Rectal smooth muscle tissue (tissue), 1 donor: Measurements from ENCODE around the gene GALNT9.
"Not testable (repeated sequence)": the region's sequence is repeated elsewhere in the genome, so short reads cannot be mapped to it uniquely, and the experiment has no call there.

Source experiments
- H3K27ac ChIP-seq: one replicate; pipeline ENCODE4 v1.7.0; 2013; ENCODE audit warnings: low read depth, low read length, inconsistent platforms
- H3K27me3 ChIP-seq: one replicate; pipeline ENCODE4 v1.7.0; 2013; ENCODE audit warnings: low read length; ENCODE audit not compliant: control insufficient read depth, insufficient read depth
- H3K36me3 ChIP-seq: one replicate; pipeline ENCODE4 v1.7.0; 2013; ENCODE audit warnings: low read length; ENCODE audit not compliant: control insufficient read depth, insufficient read depth
- H3K4me1 ChIP-seq: one replicate; pipeline ENCODE4 v1.7.0; 2013; ENCODE audit warnings: low read length; ENCODE audit not compliant: control insufficient read depth, insufficient read depth
- H3K4me3 ChIP-seq: one replicate; pipeline ENCODE4 v1.7.0; 2013; ENCODE audit warnings: low read length
- H3K9ac ChIP-seq: one replicate; pipeline ENCODE4 v1.7.0; 2013; ENCODE audit warnings: low read length

GALNT9 gene

GRCh38 chr12:132228476-132229192 lies 100.8 kb downstream of the GALNT9 start:
- Histone ChIP-seq H3K4me3 (no peak overlapping the region), H3K9ac (no peak overlapping the region), H3K27me3 (peaks cover 20% of the 10 kb centered on the region), H3K4me1 (no peaks in the 10 kb centered on the region), H3K27ac (no peak overlapping the region), H3K36me3 (no peaks in the 10 kb centered on the region)

GRCh38 chr12:132227782-132228475 lies 101.5 kb downstream of the GALNT9 start:
- Histone ChIP-seq H3K9ac (no peak overlapping the region), H3K27ac (no peak overlapping the region), H3K27me3 (peaks cover 20% of the 10 kb centered on the region), H3K4me3 (no peak overlapping the region), H3K36me3 (no peaks in the 10 kb centered on the region), H3K4me1 (no peaks in the 10 kb centered on the region)

DNA sequence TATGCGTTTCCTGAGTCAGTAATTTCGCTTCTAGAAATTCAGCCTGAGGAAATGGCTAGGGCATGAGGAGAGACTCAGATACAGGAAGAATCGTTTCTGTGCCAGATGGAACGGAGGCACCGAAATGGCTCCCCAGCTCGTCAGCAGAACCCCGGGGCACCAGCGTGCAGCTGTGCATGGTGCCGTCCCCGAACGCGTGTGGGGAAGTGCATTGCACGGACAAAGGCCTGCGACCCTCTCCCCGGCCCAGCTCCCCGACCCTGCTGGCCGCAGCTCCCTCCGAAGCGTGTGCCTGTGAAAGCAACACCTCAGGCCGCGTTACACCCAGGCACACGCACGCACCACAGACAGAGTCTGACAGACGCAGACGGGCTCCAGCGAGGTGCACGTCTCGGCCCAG lies 102.3 kb downstream of the GALNT9 start:
- Histone ChIP-seq H3K27ac (no peak overlapping the region), H3K4me3 (no peak overlapping the region), H3K27me3 (peaks cover 20% of the 10 kb centered on the region)

GRCh38 chr12:132226604-132227003 lies 102.8 kb downstream of the GALNT9 start:
- Histone ChIP-seq H3K27ac (no peak overlapping the region), H3K4me1 (no peaks in the 10 kb centered on the region)

More for the DNA sequence above, 102.3 kb downstream of the GALNT9 start:
- Histone ChIP-seq H3K36me3 (no peaks in the 10 kb centered on the region), H3K9ac (no peak overlapping the region), H3K4me1 (no peaks in the 10 kb centered on the region)

GRCh38 chr12:132225214-132225613 lies 104.2 kb downstream of the GALNT9 start:
- Histone ChIP-seq H3K27me3 (peaks cover 20% of the 10 kb centered on the region), H3K4me1 (no peaks in the 10 kb centered on the region), H3K9ac (no peak overlapping the region), H3K27ac (no peak overlapping the region), H3K4me3 (no peak overlapping the region), H3K36me3 (no peaks in the 10 kb centered on the region)

More at GRCh38 chr12:132226604-132227003, 102.8 kb downstream of the GALNT9 start:
- H3K9ac ChIP-seq: no peak overlapping the region
- peaks cover 20% of the 10 kb centered on the region for H3K27me3 ChIP-seq
- H3K36me3 ChIP-seq: no peaks in the 10 kb centered on the region
- H3K4me3 ChIP-seq: no peak overlapping the region

DNA sequence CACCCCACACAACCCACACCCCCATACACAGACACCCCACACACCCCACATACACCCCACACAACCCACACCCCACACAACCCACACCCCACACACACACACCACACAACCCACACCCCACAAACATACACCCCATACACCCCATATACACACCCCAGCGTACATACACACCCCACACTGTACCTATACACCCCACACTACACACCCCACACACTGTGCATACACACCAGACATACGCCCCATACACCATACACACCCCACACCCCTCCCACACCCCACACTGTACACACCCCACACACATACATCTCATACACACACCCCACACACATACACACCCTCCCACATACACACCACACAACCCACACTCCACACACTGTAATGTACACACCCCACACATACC lies 104.9 kb downstream of the GALNT9 start:
- no peaks in the 10 kb centered on the region for H3K4me1 ChIP-seq
- no peak overlapping the region for H3K27ac ChIP-seq
- peaks cover 19% of the 10 kb centered on the region for H3K27me3 ChIP-seq
- H3K36me3 ChIP-seq: no peaks in the 10 kb centered on the region
- H3K4me3 ChIP-seq: no peak overlapping the region
- no peak overlapping the region for H3K9ac ChIP-seq

GRCh38 chr12:132222808-132223173 lies 106.6 kb downstream of the GALNT9 start:
- Histone ChIP-seq H3K4me3 (no peak overlapping the region), H3K9ac (no peak overlapping the region), H3K36me3 (no peaks in the 10 kb centered on the region), H3K4me1 (no peaks in the 10 kb centered on the region), H3K27me3 (peaks cover 10% of the 10 kb centered on the region), H3K27ac (no peak overlapping the region)

DNA sequence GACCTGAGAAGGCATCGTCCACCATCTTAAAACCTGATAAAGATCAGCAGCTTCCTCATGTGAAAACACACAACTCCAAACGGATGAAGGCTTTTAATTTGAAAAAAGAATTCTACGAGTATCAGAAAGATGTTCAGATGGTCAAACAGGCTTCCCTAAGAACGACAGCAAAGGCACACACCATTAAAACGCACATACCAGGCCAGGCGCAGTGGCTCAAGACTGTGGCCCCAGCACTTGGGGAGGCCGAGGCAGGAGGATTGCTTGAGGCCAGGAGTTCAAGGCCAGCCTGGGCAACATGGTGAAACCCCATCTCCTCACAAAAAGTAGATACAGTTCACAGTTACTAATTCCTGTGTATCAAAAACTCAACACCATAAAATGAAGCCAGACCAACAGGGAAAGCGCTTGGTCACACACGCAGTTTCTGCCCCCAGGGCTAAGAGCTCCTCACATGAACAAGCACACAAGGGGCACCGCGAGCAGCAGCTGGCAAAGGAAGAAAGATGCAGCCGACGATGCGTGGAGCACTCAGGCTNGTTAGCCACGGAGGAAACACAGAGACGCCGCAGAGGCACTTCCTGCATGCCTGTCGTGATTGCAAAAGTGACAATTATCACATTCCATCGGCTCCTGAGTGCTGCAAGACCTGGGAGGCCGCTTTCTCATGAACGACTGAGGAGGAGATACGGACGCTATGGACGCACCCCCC lies 107.1 kb downstream of the GALNT9 start:
- no peak overlapping the region for H3K27ac ChIP-seq
- H3K27me3 ChIP-seq: peaks cover 7% of the 10 kb centered on the region
- no peak overlapping the region for H3K9ac ChIP-seq

GRCh38 chr12:132219761-132220160 lies 109.6 kb downstream of the GALNT9 start:
- H3K27me3 ChIP-seq, H3K36me3 ChIP-seq, H3K4me3 ChIP-seq, H3K4me1 ChIP-seq, H3K27ac ChIP-seq, H3K9ac ChIP-seq: not testable (repeated sequence)

More for the DNA sequence above, 107.1 kb downstream of the GALNT9 start:
- no peaks in the 10 kb centered on the region for H3K36me3 ChIP-seq
- H3K4me3 ChIP-seq: no peak overlapping the region
- no peaks in the 10 kb centered on the region for H3K4me1 ChIP-seq

DNA sequence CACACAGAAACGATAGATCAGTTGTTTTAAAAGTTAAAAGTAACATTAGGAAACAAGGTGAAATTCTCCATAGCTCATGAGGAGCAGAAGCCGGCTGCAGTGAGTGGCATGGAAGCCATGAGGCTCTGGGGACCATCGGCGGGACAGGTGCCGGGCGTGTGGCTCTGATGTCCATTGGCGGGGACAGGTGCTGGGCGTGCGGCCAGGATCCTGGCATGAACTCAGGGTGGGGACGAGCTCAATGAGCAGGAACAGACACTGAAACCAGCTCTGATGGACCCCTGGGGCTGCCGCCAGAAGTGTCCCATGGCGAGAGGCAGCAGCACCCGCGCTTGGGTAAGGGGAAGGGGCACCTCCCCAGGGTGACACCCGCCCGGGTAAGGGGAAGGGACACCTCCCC lies 110.1 kb downstream of the GALNT9 start:
- no peaks in the 10 kb centered on the region for H3K27me3 ChIP-seq
- H3K4me1 ChIP-seq: no peaks in the 10 kb centered on the region
- H3K9ac ChIP-seq: no peak overlapping the region
- H3K36me3 ChIP-seq: no peaks in the 10 kb centered on the region
- H3K4me3 ChIP-seq: no peak overlapping the region
- H3K27ac ChIP-seq: no peak overlapping the region

DNA sequence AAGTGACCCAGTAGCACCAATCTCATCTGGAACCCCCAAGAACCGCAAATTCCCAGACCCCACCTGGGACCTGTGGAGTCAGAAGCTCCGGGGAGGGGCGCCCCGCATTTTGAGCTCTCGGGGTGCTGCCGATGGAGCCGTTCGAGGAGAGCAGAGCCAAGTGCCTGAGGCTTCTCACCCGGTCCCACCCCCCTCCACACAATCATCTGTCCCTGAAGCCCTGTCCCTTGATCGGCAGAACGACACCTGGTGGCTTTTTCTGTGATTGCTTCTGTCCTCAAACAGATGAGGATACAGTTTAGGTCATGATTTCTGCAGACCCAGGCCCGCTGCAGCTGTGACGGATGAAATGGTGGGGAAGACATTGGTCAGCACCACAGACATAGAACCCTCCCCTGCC lies 110.5 kb downstream of the GALNT9 start:
- Histone ChIP-seq H3K27ac (no peak overlapping the region), H3K36me3 (no peaks in the 10 kb centered on the region), H3K9ac (no peak overlapping the region), H3K4me3 (no peak overlapping the region), H3K4me1 (no peaks in the 10 kb centered on the region), H3K27me3 (no peaks in the 10 kb centered on the region)

DNA sequence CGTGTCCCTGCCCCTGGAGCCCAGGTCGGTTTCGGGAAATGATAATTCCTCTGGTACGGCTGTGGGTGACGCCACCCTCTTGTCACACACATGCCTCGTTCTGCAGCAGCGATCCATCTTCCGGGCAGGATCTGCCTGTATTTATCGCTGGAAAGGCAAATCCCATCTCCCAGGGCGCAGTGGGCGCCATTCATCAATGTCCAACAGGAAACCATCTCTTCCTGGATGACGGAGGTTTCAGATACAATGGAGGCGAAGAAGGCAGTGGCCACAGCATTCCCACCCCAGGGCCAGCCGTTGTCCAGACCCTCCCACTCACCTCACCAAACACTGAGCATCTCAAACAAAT lies 110.9 kb downstream of the GALNT9 start:
- H3K27ac ChIP-seq: no peak overlapping the region
- no peaks in the 10 kb centered on the region for H3K36me3 ChIP-seq
- no peak overlapping the region for H3K9ac ChIP-seq
- no peaks in the 10 kb centered on the region for H3K4me1 ChIP-seq
- H3K4me3 ChIP-seq: no peak overlapping the region
- H3K27me3 ChIP-seq: no peaks in the 10 kb centered on the region
